Activated CD4-positive, alpha-beta T cell treated with anti-CD3 and anti-CD28 coated beads, Interleukin-2, amount 10 ng/mL, durations not matched to agents 24 days and 14 days (primary cell): ENCODE data around the gene PIGW. TPM values are rescaled to one million over a fixed set of nuclear protein-coding genes. Genes with fewer than 3 reads are reported as not detected.

Experiments used
- DNase-seq: peaks from one replicate; pipeline ENCODE4 v3.0.0; 2022
- H3K27ac Mint-ChIP-seq: one replicate; pipeline ENCODE4 v1.8.0; 2022; ENCODE audit warnings: mild to moderate bottlenecking, mixed read lengths
- H3K27me3 Mint-ChIP-seq: one replicate; pipeline ENCODE4 v1.8.0; 2022; ENCODE audit warnings: mixed read lengths
- H3K36me3 Mint-ChIP-seq: one replicate; pipeline ENCODE4 v1.8.0; 2022; ENCODE audit warnings: low read depth, mild to moderate bottlenecking, mixed read lengths
- H3K4me1 Mint-ChIP-seq: one replicate; pipeline ENCODE4 v1.8.0; 2021; ENCODE audit warnings: mixed read lengths
- H3K4me3 Mint-ChIP-seq: one replicate; pipeline ENCODE4 v1.8.0; 2022; ENCODE audit warnings: mild to moderate bottlenecking, moderate library complexity, mixed read lengths
- H3K9me3 Mint-ChIP-seq: one replicate; pipeline ENCODE4 v1.8.0; 2021; ENCODE audit warnings: mixed read lengths
- intact Hi-C: fragments of 100-400 bp; cut with micrococcal nuclease; formaldehyde crosslinking; loops from one replicate; pipeline ENCODE4 v1.15.1; 2023
- total RNA-seq: library from RNA; stranded (reverse); gene quantifications from 2 replicates; pipeline ENCODE4 v1.2.3, GENCODE V29; 2022

PIGW gene
- total RNA-seq, 1 donor from 2014 or later, result 30.5 TPM

DNA sequence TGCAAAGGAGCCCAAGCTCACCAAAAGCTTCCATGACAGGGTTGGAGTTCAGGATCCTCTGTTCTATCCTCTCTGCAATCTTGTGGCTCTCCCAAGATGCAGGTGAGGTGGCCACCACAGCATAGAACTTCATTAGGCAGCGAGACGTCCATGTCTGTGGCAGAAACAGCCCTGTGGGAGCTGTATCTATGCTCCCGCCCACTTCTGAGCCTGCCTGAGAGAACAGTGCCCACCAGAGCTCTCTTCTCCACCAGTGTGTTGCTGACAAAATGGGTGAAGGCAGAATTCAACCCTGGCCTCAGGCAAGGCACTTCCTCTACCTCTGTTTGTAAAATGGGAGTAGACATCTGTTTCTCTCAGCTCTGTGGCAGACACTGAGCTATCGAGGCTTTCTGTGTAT lies 18.9 kb upstream of the PIGW start:
- no peak overlapping the region for H3K4me3 Mint-ChIP-seq
- no peaks in the 10 kb centered on the region for H3K4me1 Mint-ChIP-seq
- no peaks in the 10 kb centered on the region for H3K9me3 Mint-ChIP-seq
- H3K27me3 Mint-ChIP-seq, result no peaks in the 10 kb centered on the region
- DNase-seq, result no peak
- H3K27ac Mint-ChIP-seq, result no peak overlapping the region
- H3K36me3 Mint-ChIP-seq, result peaks cover 53% of the 10 kb centered on the region
- intact Hi-C loops, result no loop called here

GRCh38 chr17:36523113-36523512 lies 11.7 kb upstream of the PIGW start:
- Mint-ChIP-seq H3K9me3 (no peaks in the 10 kb centered on the region), H3K4me3 (no peak overlapping the region), H3K27ac (no peak overlapping the region), H3K36me3 (peaks cover 61% of the 10 kb centered on the region), H3K27me3 (no peaks in the 10 kb centered on the region), H3K4me1 (peaks cover 11% of the 10 kb centered on the region)
- intact Hi-C loops, result no loop called here
- DNase-seq, result no peak

DNA sequence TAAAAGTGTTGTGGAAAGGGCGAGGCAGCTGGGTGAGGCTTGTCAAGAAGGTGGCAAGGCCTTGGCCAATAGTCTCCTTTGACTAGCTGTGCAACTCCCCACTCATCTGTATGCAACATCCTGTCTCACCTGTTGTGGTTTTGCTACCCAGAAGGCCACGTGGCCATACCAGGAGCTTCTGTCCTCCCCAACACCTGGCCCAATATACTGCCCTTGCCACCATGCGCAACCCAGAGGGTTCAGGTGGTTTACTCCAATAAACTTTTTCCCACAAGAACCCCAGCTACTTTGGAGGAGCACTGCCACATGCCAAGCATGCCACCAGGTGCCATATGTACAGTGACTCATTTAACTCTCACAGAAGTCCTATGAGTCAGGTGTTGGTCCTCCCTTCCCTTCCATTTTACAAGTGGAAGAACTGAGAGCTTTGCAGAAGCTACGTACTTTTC lies 10.3 kb upstream of the PIGW start:
- Mint-ChIP-seq H3K4me1 (peaks cover 14% of the 10 kb centered on the region), H3K9me3 (no peaks in the 10 kb centered on the region), H3K27me3 (no peaks in the 10 kb centered on the region), H3K27ac (peak overlapping the region; percentile 86), H3K4me3 (no peak overlapping the region), H3K36me3 (peaks cover 58% of the 10 kb centered on the region)
- no peak for DNase-seq
- intact Hi-C loops, result no loop called here

GRCh38 chr17:36525113-36525512 lies 9.7 kb upstream of the PIGW start:
- no peaks in the 10 kb centered on the region for H3K9me3 Mint-ChIP-seq
- no peaks in the 10 kb centered on the region for H3K27me3 Mint-ChIP-seq
- intact Hi-C loops, result no loop called here
- H3K27ac Mint-ChIP-seq, result no peak overlapping the region
- H3K4me3 Mint-ChIP-seq, result no peak overlapping the region
- H3K36me3 Mint-ChIP-seq, result peaks cover 56% of the 10 kb centered on the region
- H3K4me1 Mint-ChIP-seq, result peaks cover 14% of the 10 kb centered on the region
- DNase-seq, result no peak

GRCh38 chr17:36525888-36526287 lies 8.9 kb upstream of the PIGW start:
- intact Hi-C loops, result no loop called here
- no peak for DNase-seq
- H3K9me3 Mint-ChIP-seq, result no peaks in the 10 kb centered on the region
- H3K4me3 Mint-ChIP-seq, result no peak overlapping the region
- peaks cover 14% of the 10 kb centered on the region for H3K4me1 Mint-ChIP-seq
- H3K27me3 Mint-ChIP-seq, result no peaks in the 10 kb centered on the region
- peak overlapping the region; percentile 51 for H3K27ac Mint-ChIP-seq
- H3K36me3 Mint-ChIP-seq, result peaks cover 52% of the 10 kb centered on the region

DNA sequence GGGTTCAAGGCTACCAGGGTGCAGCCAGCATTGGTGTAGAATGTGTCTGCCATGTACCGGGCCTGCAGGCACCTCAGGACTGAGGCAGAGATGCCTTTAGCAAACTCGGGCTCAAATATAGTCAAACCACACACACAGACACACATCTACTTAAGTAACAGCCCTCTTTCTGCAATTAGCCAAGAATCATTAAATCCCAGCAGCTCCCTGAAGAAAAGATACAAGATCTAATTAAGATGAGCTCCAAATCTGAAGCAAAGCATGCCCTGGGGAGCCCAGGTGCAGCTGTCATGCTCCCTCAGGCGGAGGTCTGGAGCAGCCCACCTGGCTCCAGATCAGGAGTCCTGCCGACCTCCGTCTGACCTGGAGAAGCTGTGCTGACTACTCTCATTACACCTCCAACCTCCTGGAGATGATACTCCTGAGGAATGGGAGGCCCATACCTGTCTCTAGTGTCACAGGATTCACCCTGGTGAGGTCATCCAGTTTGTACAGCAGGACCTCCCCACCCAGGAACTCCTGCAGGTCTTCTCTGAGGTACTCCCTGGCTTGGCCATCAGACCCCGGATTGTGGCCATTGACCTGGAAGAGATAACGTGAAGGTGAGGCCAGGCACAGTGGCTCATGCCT lies 7.1 kb upstream of the PIGW start:
- Mint-ChIP-seq H3K9me3 (no peaks in the 10 kb centered on the region), H3K4me3 (no peak overlapping the region), H3K36me3 (peaks cover 59% of the 10 kb centered on the region), H3K27ac (no peak overlapping the region), H3K27me3 (no peaks in the 10 kb centered on the region), H3K4me1 (peaks cover 22% of the 10 kb centered on the region)
- intact Hi-C loops, result no loop called here
- DNase-seq, result no peak

GRCh38 chr17:36529121-36529520 lies 5.7 kb upstream of the PIGW start:
- intact Hi-C loops, result no loop called here
- no peaks in the 10 kb centered on the region for H3K27me3 Mint-ChIP-seq
- peaks cover 34% of the 10 kb centered on the region for H3K4me1 Mint-ChIP-seq
- peaks cover 65% of the 10 kb centered on the region for H3K36me3 Mint-ChIP-seq
- DNase-seq, result no peak
- H3K4me3 Mint-ChIP-seq, result no peak overlapping the region
- no peak overlapping the region for H3K27ac Mint-ChIP-seq
- H3K9me3 Mint-ChIP-seq, result no peaks in the 10 kb centered on the region

GRCh38 chr17:36532435-36532975 lies 2.3 kb upstream of the PIGW start:
- peaks cover 57% of the 10 kb centered on the region for H3K36me3 Mint-ChIP-seq
- H3K27me3 Mint-ChIP-seq, result no peaks in the 10 kb centered on the region
- DNase-seq, result no peak
- H3K9me3 Mint-ChIP-seq, result no peaks in the 10 kb centered on the region
- intact Hi-C loops, result no loop called here
- peaks cover 30% of the 10 kb centered on the region for H3K4me1 Mint-ChIP-seq
- peak overlapping the region; percentile 52 for H3K4me3 Mint-ChIP-seq
- peak overlapping the region; percentile 14 for H3K27ac Mint-ChIP-seq

DNA sequence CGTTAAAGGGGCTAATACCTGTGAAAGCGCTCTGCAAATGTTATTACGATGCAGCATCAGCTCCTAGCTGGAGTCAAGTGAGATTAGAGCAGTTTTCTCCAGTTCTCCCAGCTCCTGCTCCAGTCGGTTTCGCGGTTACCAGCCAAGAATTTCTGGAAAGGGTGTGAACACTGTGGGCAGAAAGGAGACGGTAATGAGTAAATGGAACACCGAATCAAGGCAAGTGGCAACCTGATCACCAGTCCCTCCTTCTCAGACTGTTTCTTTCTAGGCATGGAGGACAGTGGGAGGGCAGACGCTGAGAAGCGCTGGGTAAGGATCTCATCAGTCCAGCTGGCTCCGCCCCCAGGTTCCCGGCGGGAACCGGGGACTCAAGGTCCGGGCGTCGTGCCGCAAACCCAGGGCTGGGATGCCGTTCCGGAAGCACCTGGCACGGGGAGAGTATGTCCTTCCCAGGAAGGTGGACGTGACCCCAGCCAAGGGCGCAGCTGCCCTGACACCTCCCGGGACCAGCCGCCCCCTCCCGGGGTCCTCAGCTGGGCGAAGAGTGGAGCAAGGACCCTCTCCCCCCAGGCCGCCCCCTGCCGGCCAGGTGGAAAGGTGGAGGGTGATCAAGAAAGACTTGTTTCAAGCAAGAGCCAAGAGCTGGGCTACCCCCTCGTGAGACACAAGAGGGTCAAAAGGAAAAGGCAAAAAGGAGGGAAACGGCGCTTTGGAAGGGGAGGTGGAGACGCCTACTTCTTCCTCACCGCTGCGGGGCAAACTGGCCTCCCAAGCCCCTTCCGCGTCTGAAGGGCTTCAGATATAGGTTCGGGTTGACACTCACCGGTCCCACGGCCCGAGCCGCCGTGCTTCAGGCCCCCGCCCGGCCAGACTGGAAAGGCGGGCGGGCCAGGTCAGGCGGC lies 600 bp upstream of the PIGW start:
- intact Hi-C loops, result loop anchor here (1.0 kb wide), 1 partner anchor 47 kb away; no protein-coding TSS in a partner anchor
- peak; percentile 86 for DNase-seq

GRCh38 chr17:36535669-36536081 lies 888 bp downstream of the PIGW start:
- Mint-ChIP-seq H3K36me3 (peaks cover 54% of the 10 kb centered on the region), H3K9me3 (no peaks in the 10 kb centered on the region), H3K27ac (peak overlapping the region; percentile 99), H3K4me3 (peak overlapping the region; percentile 99), H3K4me1 (peaks cover 33% of the 10 kb centered on the region), H3K27me3 (no peaks in the 10 kb centered on the region)
- no peak for DNase-seq
- intact Hi-C loops, result loop anchor here (1.0 kb wide), 1 partner anchor 10 kb away; no protein-coding TSS in a partner anchor

More for the DNA sequence above, 600 bp upstream of the PIGW start:
- Mint-ChIP-seq H3K4me3 (peak overlapping the region; percentile 99), H3K4me1 (peaks cover 32% of the 10 kb centered on the region), H3K27me3 (no peaks in the 10 kb centered on the region), H3K9me3 (no peaks in the 10 kb centered on the region), H3K36me3 (peaks cover 54% of the 10 kb centered on the region), H3K27ac (peak overlapping the region; percentile 99)

DNA sequence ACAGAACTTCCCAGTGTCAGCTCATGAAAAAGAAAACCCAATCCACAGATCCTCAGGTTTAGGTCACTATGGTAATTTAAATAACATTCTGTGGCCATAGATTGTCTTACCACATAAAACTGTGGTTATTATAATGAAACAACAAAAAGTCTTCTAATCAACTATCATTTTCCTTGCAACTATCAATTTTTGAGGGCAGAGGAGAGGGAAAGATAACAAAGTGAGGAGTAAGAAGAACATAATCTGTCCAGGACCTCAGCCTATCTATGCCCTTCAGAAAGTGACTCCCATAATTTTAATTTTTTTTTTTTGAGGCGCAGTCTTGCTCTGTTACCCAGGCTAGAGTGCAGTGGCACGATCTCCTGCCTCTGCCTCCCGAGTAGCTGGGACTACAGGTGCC lies 5.9 kb downstream of the PIGW start:
- Mint-ChIP-seq H3K4me1 (peaks cover 18% of the 10 kb centered on the region), H3K27me3 (no peaks in the 10 kb centered on the region), H3K27ac (no peak overlapping the region), H3K4me3 (no peak overlapping the region), H3K36me3 (peaks cover 30% of the 10 kb centered on the region), H3K9me3 (no peaks in the 10 kb centered on the region)
- intact Hi-C loops, result loop anchor here (10.0 kb wide), 3 partner anchors 184 to 956 kb away; partner anchors contain the start of genes AATF and AP2B1
- DNase-seq, result no peak

- H3K4me3 Mint-ChIP-seq, result no peak overlapping the region
- H3K27ac Mint-ChIP-seq, result no peak overlapping the region
- intact Hi-C loops, result loop anchor here (10.0 kb wide), 3 partner anchors 182 to 958 kb away; partner anchors contain the start of genes AATF and AP2B1
These were observed 8.0 kb downstream of the PIGW start for GRCh38 chr17:36542755-36543154.

DNA sequence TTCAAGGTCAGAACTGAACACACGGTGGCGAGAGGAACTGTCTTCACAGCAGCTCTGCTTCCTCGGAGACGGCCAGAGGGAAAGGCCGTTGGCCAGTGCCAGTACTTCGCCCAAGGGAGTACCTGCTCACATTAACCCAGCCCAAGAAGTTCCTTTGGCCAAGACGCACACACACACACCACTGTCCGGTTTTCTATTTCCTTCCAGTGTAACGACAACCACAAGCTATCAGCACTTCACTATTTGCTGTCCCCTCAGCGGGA lies 9.2 kb downstream of the PIGW start:
- Mint-ChIP-seq H3K4me3 (peak overlapping the region; percentile 98), H3K36me3 (peaks cover 33% of the 10 kb centered on the region), H3K27me3 (no peaks in the 10 kb centered on the region), H3K4me1 (peaks cover 25% of the 10 kb centered on the region), H3K9me3 (no peaks in the 10 kb centered on the region), H3K27ac (peak overlapping the region; percentile 99)
- intact Hi-C loops, result loop anchor here (2.0 to 10.0 kb wide), 4 partner anchors 57 to 959 kb away; partner anchors contain the start of genes AATF, AP2B1 and ZNHIT3
- no peak for DNase-seq

More at GRCh38 chr17:36542755-36543154, 8.0 kb downstream of the PIGW start:
- Mint-ChIP-seq H3K27me3 (no peaks in the 10 kb centered on the region), H3K36me3 (peaks cover 30% of the 10 kb centered on the region), H3K9me3 (no peaks in the 10 kb centered on the region), H3K4me1 (peaks cover 19% of the 10 kb centered on the region)
- DNase-seq, result peak; percentile 52
